Loucy (cell line): ENCODE data around the gene UTP4.

Experiments used
- EZH2phosphoT487 ChIP-seq: fragments of 200-600 bp; IDR thresholded peaks from 2 replicates; pipeline ENCODE4 v1.6.1; 2018; ENCODE audit warnings: antibody characterized with exemption, mild to moderate bottlenecking, moderate library complexity, borderline replicate concordance
- TF ChIP-seq, protein P1 (sequence below): fragments of 200-600 bp; sonication (generic); conservative IDR thresholded peaks from 2 replicates; pipeline ENCODE4 v1.5.1; 2014; ENCODE audit warnings: mild to moderate bottlenecking, antibody characterized with exemption, low read length

DNA sequence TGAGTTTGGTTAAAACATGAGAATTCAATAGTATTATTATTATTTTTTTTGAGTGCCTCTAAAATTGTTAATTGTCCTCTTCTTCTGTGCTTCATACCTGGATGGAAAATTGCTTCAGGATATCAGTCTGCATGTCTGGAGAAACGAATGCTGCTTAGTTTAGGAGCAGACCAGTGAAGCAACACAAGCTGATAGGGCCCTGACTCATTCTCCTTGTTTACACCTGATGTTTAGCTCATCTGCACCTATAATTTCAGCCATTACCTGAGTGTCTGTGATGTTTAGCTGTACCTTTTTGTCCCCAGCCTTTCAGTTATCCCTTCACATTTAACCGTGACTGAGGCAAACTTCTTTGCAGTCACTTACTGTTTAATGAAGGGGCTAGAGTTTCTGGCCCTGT lies 69.3 kb downstream of the UTP4 start:
- TF ChIP-seq, protein P1, sequence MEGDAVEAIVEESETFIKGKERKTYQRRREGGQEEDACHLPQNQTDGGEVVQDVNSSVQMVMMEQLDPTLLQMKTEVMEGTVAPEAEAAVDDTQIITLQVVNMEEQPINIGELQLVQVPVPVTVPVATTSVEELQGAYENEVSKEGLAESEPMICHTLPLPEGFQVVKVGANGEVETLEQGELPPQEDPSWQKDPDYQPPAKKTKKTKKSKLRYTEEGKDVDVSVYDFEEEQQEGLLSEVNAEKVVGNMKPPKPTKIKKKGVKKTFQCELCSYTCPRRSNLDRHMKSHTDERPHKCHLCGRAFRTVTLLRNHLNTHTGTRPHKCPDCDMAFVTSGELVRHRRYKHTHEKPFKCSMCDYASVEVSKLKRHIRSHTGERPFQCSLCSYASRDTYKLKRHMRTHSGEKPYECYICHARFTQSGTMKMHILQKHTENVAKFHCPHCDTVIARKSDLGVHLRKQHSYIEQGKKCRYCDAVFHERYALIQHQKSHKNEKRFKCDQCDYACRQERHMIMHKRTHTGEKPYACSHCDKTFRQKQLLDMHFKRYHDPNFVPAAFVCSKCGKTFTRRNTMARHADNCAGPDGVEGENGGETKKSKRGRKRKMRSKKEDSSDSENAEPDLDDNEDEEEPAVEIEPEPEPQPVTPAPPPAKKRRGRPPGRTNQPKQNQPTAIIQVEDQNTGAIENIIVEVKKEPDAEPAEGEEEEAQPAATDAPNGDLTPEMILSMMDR = no peak
- no peak for TF ChIP-seq EZH2phosphoT487
